ENCODE data around the gene ADAMTS3. TPM values are rescaled to one million over a fixed set of nuclear protein-coding genes. Genes with fewer than 3 reads are reported as not detected.
A peak's percentile ranks its signal among the peaks of the same experiment; 100 is the strongest.

Gene ADAMTS3
- total RNA-seq (1 to 10 TPM; 3.0 to 3.1 TPM), polyA plus RNA-seq (ENCODE audit: insufficient read length in 6 of 6) (1 to 10 TPM; 6.7 to 8.9 (median 8.2) TPM)
- long read RNA-seq, donor 1, full-length matches to known transcripts, result 1 of 1 reads
- long read RNA-seq, donor 1, partial matches to known transcripts, result 0 of 1 reads
- long read RNA-seq, donor 1, other reads (novel, unspliced or antisense), result 0 of 1 reads
- long read RNA-seq, donor 2, full-length matches to known transcripts, result 1 of 1 reads
- long read RNA-seq, donor 2, partial matches to known transcripts, result 0 of 1 reads
- long read RNA-seq, donor 2, other reads (novel, unspliced or antisense), result 0 of 1 reads
- long read RNA-seq, donor 3, full-length matches to known transcripts, result 1 of 1 reads
- long read RNA-seq, donor 3, partial matches to known transcripts, result 0 of 1 reads
- long read RNA-seq, donor 3, other reads (novel, unspliced or antisense), result 0 of 1 reads
- long read RNA-seq, donor 4, partial matches to known transcripts, result 1 of 1 reads
- long read RNA-seq, donor 4, other reads (novel, unspliced or antisense), result 0 of 1 reads
- long read RNA-seq, donor 5, result 0 reads
- long read RNA-seq, donor 6, result 0 reads
- long read RNA-seq, donor 7, result 0 reads
- long read RNA-seq, donor 8, result 0 reads
- long read RNA-seq, donor 9, result 0 reads
- long read RNA-seq, donor 10, partial matches to known transcripts, result 0 of 1 reads
- long read RNA-seq, donor 10, other reads (novel, unspliced or antisense), result 1 of 1 reads
- long read RNA-seq, donor 11, full-length matches to known transcripts, result 1 of 1 reads
- long read RNA-seq, donor 11, partial matches to known transcripts, result 0 of 1 reads
- long read RNA-seq, donor 11, other reads (novel, unspliced or antisense), result 0 of 1 reads
- long read RNA-seq, donor 12, result 0 reads

DNA sequence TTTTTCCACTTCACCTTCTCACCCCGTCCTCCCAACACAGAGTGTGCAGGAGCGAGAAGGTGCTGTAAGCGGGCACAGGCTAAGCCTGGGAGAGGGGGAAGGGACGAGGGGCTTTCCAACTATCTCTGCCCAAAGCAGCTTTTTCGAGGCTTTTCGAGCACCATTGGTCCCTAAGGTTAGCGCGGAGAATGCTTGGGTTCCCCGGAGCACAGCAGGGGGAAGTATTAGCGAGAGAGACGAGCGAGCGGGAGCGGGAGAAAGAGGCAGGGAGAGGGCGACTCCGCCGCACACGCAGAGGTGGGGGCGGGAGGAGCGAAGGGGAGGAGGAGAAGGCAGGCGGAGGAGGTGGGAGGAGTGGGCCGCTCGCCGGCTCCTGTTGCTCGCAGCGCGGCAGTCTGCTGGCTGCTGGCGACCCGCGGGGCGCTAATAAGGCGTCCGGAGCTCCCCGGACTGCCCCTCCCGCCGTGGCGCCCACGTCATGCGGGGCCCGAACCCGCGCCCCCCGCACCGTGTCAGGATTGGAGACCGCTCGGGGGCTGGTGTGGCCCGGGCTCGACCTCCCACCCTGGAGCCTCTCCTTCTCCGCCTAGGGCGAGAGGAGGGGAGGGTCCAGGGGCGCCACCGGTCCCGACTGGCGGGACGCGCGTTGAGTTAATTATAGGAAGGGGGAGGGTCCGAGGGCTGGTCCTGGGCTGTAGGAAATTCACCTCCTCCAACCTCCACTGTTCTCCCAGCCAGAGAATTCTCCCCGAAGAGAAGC is at the start of gene ADAMTS3:
ADAMTS3 (minus strand) TSS at position 263 of the 760 bp plus-strand sequence. CDS start 459 bp downstream, outside the sequence.
- H3K27me3 ChIP-seq, result peaks cover 0 to 34% of the 10 kb centered on the region in 2 donors
- no peaks in the 10 kb centered on the region for H3K36me3 ChIP-seq
- peaks cover 5 to 17% of the 10 kb centered on the region in 2 donors for H3K4me1 ChIP-seq
- peak within 1 kb of the TSS; percentile 44 to 51 for H3K4me3 ChIP-seq
- TF ChIP-seq, protein P1, sequence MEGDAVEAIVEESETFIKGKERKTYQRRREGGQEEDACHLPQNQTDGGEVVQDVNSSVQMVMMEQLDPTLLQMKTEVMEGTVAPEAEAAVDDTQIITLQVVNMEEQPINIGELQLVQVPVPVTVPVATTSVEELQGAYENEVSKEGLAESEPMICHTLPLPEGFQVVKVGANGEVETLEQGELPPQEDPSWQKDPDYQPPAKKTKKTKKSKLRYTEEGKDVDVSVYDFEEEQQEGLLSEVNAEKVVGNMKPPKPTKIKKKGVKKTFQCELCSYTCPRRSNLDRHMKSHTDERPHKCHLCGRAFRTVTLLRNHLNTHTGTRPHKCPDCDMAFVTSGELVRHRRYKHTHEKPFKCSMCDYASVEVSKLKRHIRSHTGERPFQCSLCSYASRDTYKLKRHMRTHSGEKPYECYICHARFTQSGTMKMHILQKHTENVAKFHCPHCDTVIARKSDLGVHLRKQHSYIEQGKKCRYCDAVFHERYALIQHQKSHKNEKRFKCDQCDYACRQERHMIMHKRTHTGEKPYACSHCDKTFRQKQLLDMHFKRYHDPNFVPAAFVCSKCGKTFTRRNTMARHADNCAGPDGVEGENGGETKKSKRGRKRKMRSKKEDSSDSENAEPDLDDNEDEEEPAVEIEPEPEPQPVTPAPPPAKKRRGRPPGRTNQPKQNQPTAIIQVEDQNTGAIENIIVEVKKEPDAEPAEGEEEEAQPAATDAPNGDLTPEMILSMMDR (IDR thresholded peaks at IDR 0.05), result no peak
- no peaks in the 10 kb centered on the region for H3K9me3 ChIP-seq
- H3K27ac ChIP-seq, result peak within 1 kb of the TSS; percentile 77
- DNase-seq (peak; percentile 72 to 87 (median 80)), ATAC-seq (peak; percentile 84)
- intact Hi-C loops (cut with DNase I), result no loop called here

DNA sequence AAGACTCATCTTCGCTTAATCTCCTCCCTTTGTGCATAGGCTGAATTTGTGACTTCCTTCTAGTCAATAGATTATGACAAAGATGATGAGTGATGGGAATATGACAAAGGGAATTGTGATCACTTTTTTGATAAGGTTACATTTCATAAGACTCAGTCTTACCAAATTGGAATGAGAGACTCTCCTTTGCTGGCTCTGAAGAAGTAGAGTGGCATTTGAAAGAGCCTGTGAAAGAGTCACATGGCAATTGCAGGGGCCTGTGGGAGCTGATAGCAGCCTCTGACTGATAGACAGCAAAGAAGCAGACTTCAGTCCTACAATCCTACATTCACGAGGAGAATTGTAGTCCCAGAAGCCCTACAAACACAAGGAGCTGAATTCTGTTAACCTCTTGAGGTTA is 44.9 kb upstream of the ADAMTS3 start:
- no peaks in the 10 kb centered on the region for H3K4me1 ChIP-seq
- ATAC-seq, result no peak
- H3K36me3 ChIP-seq, result no peaks in the 10 kb centered on the region
- no peak for DNase-seq
- H3K27me3 ChIP-seq, result no peaks in the 10 kb centered on the region
- H3K4me3 ChIP-seq, result no peak overlapping the region
- TF ChIP-seq, protein P1 (IDR thresholded peaks at IDR 0.05), result no peak
- no peak overlapping the region for H3K27ac ChIP-seq
- peaks cover 0 to 6% of the 10 kb centered on the region in 2 donors for H3K9me3 ChIP-seq
- intact Hi-C loops (cut with DNase I), result no loop called here

DNA sequence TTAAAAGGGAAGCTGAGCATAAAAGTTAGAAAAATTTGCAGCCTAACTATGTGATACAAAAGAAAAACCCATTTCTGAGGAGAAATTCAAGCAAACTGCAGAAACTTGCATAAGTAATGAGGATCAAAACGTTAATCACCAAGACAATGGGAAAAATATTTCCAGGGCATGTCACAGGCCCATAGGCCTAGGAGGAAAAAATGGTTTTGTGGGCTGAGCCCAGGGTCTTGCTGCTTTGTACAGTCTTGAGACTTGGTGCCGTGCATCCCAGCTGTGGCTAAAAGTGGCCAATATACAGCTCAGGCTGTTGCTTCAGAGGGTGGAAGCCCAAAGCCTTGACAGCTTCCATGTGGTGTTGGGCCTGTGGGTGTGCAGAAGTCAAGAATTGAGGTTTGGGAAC is 37.7 kb upstream of the ADAMTS3 start:
- intact Hi-C loops (cut with DNase I), result no loop called here
- Histone ChIP-seq H3K9me3 (peaks cover 0 to 10% of the 10 kb centered on the region in 2 donors), H3K4me3 (no peak overlapping the region), H3K27me3 (no peaks in the 10 kb centered on the region), H3K27ac (no peak overlapping the region), H3K36me3 (no peaks in the 10 kb centered on the region), H3K4me1 (no peaks in the 10 kb centered on the region)
- ATAC-seq (no peak), DNase-seq (no peak)
- TF ChIP-seq, protein P1 (IDR thresholded peaks at IDR 0.05), result no peak

GRCh38 chr4:72604324-72604723 is 35.3 kb upstream of the ADAMTS3 start:
- ATAC-seq, result no peak
- DNase-seq, result no peak
- H3K4me3 ChIP-seq, result no peak overlapping the region
- no peak overlapping the region for H3K27ac ChIP-seq
- H3K27me3 ChIP-seq, result no peaks in the 10 kb centered on the region
- H3K9me3 ChIP-seq, result peaks cover 0 to 10% of the 10 kb centered on the region in 2 donors
- H3K4me1 ChIP-seq, result no peaks in the 10 kb centered on the region
- intact Hi-C loops (cut with DNase I), result no loop called here
- H3K36me3 ChIP-seq, result no peaks in the 10 kb centered on the region
- TF ChIP-seq, protein P1 (IDR thresholded peaks at IDR 0.05), result no peak
